ENCODE results near the gene SBNO1. TPM values are rescaled to one million over a fixed set of nuclear protein-coding genes. Genes with fewer than 3 reads are reported as not detected.
"Not testable (repeated sequence)": the region's sequence is repeated elsewhere in the genome, so short reads cannot be mapped to it uniquely, and the experiment has no call there.

Gene SBNO1
- total RNA-seq, 2 experiments from 2014 or later = 38.1 to 41.8 TPM

DNA sequence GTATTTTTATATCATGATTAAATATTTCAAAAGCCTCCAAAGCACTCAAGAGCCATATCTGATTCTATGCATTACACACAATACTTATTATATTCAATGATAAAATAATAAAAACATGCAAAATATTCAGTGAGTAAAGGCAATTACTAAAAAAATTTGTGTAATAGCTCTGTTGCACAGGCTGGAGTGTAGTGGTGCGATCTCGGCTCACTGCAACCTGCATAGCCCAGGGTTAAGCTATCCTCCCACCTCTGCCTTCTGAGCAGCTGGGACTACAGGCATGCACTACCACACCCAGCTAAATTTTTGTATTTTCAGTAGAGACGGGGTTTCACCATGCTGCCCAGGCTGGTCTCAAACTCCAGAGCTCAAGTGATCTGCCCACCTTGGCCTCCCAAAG lies 45.4 kb downstream of the SBNO1 start:
- POLR2A ChIA-PET = no interaction called here
- peaks cover 45% of the 10 kb centered on the region for H3K36me3 Mint-ChIP-seq (ENCODE audit: low read depth)
- CTCF ChIA-PET = interaction anchor here (0.6 kb wide), 1 partner anchor 762 kb away, joined by 3 read pairs; no protein-coding TSS in a partner anchor

DNA sequence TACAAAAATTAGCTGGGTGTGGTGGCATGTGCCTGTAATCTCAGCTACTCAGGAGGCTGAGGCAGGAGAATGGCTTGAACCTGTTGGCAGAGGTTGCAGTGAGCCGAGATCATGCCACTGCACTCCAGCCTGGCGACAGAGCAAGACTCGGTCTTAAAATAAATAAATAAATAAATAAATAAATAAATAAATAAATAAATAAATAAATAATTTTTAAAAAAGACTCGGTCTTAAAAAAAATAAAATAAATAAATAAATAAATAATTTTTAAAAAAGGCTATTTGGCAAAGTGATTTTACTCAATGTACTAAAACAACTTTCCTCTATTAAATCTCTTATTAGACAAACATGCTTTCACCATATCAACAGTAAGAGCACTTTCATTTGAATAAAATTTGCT lies 51.6 kb downstream of the SBNO1 start:
- H3K4me3 Mint-ChIP-seq, DNase-seq, H3K9me3 Mint-ChIP-seq, H3K27me3 Mint-ChIP-seq, H3K4me1 Mint-ChIP-seq, POLR2A ChIA-PET, H3K27ac Mint-ChIP-seq: not testable (repeated sequence)
- CTCF ChIA-PET = interaction anchor here (0.6 kb wide), 1 partner anchor 270 kb away, joined by 4 read pairs; no protein-coding TSS in a partner anchor
- peaks cover 48% of the 10 kb centered on the region for H3K36me3 Mint-ChIP-seq (ENCODE audit: low read depth)

More for the DNA sequence above, 45.4 kb downstream of the SBNO1 start:
- H3K4me1 Mint-ChIP-seq = no peaks in the 10 kb centered on the region
- no peaks in the 10 kb centered on the region for H3K9me3 Mint-ChIP-seq
- H3K27me3 Mint-ChIP-seq = no peaks in the 10 kb centered on the region
- no peak overlapping the region for H3K27ac Mint-ChIP-seq
- DNase-seq = no peak
- no peak overlapping the region for H3K4me3 Mint-ChIP-seq

- no peak overlapping the region for H3K4me3 Mint-ChIP-seq
- no peaks in the 10 kb centered on the region for H3K27me3 Mint-ChIP-seq
- CTCF ChIA-PET = no interaction called here
- POLR2A ChIA-PET = no interaction called here
- DNase-seq = no peak
- no peaks in the 10 kb centered on the region for H3K4me1 Mint-ChIP-seq
- no peaks in the 10 kb centered on the region for H3K9me3 Mint-ChIP-seq
- no peak overlapping the region for H3K27ac Mint-ChIP-seq
- H3K36me3 Mint-ChIP-seq (ENCODE audit: low read depth) = peaks cover 54% of the 10 kb centered on the region
Measured at GRCh38 chr12:123306200-123306599, 58.4 kb downstream of the SBNO1 start.

DNA sequence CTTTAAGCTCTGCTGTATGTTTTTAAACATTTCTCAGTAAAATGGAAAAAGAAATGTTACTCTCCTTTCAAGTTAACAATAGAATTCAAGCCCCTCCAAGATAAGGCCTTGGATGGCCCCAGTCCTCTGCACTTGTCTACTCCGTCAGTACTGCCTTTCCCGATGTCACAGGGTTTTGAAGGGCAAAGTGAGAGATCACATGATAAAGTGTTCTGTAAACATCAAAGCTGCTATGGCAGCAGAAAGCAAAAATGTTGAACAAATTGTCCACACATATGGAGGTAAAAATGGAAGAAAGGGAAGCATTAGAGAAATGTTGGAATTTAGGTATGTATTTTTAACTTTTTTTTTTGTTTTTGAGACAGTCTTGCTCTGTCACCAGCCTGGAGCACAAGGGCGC lies 59.5 kb downstream of the SBNO1 start:
- Mint-ChIP-seq H3K27me3 (no peaks in the 10 kb centered on the region), H3K36me3 (ENCODE audit: low read depth) (peaks cover 49% of the 10 kb centered on the region), H3K9me3 (no peaks in the 10 kb centered on the region), H3K27ac (no peak overlapping the region), H3K4me1 (no peaks in the 10 kb centered on the region), H3K4me3 (no peak overlapping the region)
- ChIA-PET POLR2A (no interaction called here), CTCF (no interaction called here)
- DNase-seq = no peak

DNA sequence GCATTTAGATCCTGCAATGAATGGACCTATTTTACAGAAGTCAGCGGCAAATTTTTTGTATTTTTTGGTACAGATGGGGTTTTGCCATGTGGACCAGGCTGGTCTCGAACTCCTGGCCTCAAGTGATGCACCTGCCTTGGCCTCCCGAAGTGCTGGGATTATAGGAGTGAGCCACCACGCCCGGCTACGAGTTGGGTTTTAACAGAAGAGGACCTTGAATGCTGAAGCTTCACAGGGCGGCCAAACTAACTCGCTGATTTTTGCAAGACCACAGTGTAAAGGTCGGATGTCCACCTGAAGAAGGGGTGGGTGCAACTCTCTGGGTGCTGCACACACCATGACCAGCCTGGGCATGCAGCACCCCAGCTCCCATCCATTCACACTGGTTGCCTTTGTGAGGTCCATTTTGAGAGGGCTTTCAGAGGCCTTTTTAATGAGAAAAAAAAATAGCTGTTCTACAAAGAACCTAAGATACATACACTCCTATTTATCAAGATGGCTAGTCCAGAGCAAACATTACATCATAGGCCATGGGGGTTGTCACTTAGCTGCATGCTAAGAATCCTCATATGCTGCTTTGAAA lies 71.4 kb downstream of the SBNO1 start:
- Mint-ChIP-seq H3K36me3 (ENCODE audit: low read depth) (peaks cover 36% of the 10 kb centered on the region), H3K4me3 (no peak overlapping the region), H3K27ac (no peak overlapping the region), H3K9me3 (no peaks in the 10 kb centered on the region), H3K27me3 (no peaks in the 10 kb centered on the region), H3K4me1 (no peaks in the 10 kb centered on the region)
- CTCF ChIA-PET = interaction anchor here (1.0 to 1.1 kb wide), 2 partner anchors 10 to 52 kb away, joined by 3 read pairs; no protein-coding TSS in a partner anchor
- POLR2A ChIA-PET = no interaction called here
- DNase-seq = no peak

DNA sequence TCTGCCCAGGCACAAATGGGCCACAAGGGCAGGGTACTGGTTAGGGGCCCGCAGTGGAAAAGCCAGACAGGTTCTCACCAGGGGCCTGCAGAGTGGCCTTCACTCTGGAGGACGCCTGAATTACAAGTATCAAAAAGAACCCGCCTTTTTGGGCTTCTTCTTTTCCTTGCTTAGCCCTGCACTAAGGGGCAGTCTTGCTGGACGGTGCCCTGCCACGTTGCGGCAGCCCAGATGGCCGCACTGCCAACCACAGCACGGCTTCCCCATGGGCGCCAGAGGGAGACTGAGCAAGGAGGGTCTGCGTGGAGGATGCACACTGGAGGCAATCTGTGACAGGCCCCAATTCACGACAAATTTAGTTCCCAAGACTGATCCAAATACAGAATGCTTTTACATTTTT lies 74.7 kb downstream of the SBNO1 start:
- Mint-ChIP-seq H3K27ac (no peak overlapping the region), H3K36me3 (ENCODE audit: low read depth) (peaks cover 21% of the 10 kb centered on the region), H3K27me3 (no peaks in the 10 kb centered on the region), H3K4me1 (no peaks in the 10 kb centered on the region), H3K4me3 (no peak overlapping the region), H3K9me3 (no peaks in the 10 kb centered on the region)
- DNase-seq = no peak
- ChIA-PET POLR2A (no interaction called here), CTCF (no interaction called here)

DNA sequence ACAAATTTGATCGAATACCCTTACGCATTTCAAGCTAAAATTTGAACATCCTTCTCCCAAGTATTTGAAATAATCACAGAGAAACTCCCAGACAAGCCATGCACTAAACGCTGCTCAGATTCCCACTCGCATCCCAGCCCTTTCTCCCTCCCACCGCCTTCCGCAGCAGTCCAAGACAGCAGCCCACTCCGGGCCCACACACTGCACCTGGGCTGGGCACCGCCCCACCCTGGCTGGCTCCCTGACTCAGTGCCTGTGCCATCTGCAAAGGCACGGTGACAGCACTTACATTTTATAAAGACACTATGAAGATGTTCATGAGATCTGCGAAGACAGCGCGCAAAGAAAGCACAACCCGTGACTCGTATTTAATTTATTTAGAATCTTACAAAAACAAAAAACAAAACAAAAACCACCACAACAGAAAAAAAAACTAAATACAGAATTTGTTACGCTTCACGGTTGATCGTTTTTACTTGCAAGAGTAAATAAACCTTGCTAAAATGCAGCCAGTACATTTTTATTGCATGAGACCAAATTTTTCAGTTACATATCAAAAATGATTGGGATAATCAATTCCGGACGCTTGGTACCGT lies 75.8 kb downstream of the SBNO1 start:
- POLR2A ChIA-PET = no interaction called here
- no peaks in the 10 kb centered on the region for H3K27me3 Mint-ChIP-seq
- no peaks in the 10 kb centered on the region for H3K9me3 Mint-ChIP-seq
- CTCF ChIA-PET = interaction anchor here (1.0 kb wide), 1 partner anchor 174 kb away, joined by 5 read pairs; no protein-coding TSS in a partner anchor
- DNase-seq = no peak
- H3K36me3 Mint-ChIP-seq (ENCODE audit: low read depth) = peaks cover 14% of the 10 kb centered on the region
- no peak overlapping the region for H3K4me3 Mint-ChIP-seq
- H3K4me1 Mint-ChIP-seq = no peaks in the 10 kb centered on the region
- H3K27ac Mint-ChIP-seq = peak overlapping the region; percentile 6

DNA sequence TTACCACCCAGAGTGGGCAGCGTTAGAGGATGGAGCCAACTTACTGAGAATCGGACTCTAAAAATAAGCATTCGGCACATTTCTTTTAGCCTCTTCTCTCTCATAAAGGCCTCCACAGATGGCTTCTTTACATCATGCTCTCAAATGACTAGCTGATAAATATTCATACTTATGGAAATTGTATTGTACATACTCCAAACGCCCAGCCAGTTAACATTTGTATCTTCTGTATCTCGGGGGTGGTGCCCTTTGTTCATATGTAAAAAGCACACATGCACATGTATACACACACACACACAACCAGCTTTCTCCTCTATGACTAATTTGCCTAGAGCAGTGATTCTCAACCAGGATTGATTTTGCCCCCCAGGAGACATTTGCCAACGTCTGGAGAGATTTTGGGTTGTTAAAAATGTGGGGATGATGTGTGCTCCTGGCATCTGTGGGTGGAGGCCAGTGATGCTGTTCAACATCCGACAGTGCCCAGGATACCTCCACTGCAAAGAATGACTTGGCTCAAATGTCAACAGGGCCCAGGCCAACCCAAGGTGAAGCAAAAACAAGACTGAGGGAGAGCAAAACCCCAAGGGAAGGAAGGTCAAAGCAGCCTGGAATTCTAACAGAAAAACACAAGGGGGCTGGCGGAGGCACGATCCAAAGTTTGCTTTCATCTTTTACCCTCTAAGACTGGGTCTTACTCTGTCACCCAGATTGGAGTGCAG lies 77.8 kb downstream of the SBNO1 start:
- H3K9me3 Mint-ChIP-seq = no peaks in the 10 kb centered on the region
- H3K27ac Mint-ChIP-seq = no peak overlapping the region
- CTCF ChIA-PET = interaction anchor here (0.5 to 0.7 kb wide), 6 partner anchors 14 to 634 kb away, joined by 3 to 6 read pairs (median 4); no protein-coding TSS in a partner anchor
- POLR2A ChIA-PET = no interaction called here
- H3K4me3 Mint-ChIP-seq = no peak overlapping the region
- peaks cover 6% of the 10 kb centered on the region for H3K36me3 Mint-ChIP-seq (ENCODE audit: low read depth)
- DNase-seq = no peak
- H3K4me1 Mint-ChIP-seq = no peaks in the 10 kb centered on the region
- H3K27me3 Mint-ChIP-seq = no peaks in the 10 kb centered on the region

DNA sequence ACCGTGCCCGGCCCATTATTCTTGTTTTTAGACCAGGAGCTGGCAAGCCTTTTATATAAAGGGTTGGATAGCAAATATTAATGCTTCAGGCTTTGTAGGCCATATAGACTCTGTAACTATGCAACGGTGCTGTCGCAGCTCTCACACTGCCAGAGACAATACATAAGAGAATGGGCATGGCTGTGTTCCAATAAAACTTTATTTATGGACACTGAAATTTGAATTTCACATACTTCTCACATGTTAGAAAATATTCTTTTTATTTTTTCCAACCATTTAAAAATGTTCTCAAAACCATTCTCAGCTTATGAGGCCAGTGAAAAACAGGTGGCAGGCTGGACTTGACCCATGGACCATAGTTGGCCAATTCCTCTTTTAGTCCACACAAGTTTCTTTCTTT lies 80.0 kb downstream of the SBNO1 start:
- POLR2A ChIA-PET = no interaction called here
- Mint-ChIP-seq H3K9me3 (no peaks in the 10 kb centered on the region), H3K4me1 (no peaks in the 10 kb centered on the region), H3K4me3 (no peak overlapping the region), H3K36me3 (ENCODE audit: low read depth) (peaks cover 4% of the 10 kb centered on the region), H3K27me3 (no peaks in the 10 kb centered on the region), H3K27ac (no peak overlapping the region)
- DNase-seq = no peak
- CTCF ChIA-PET = interaction anchor here (0.6 to 1.3 kb wide), 5 partner anchors 81 to 1197 kb away, joined by 3 to 6 read pairs (median 5); no protein-coding TSS in a partner anchor

GRCh38 chr12:123283461-123283860 lies 81.2 kb downstream of the SBNO1 start:
- Mint-ChIP-seq H3K4me3 (no peak overlapping the region), H3K27me3 (no peaks in the 10 kb centered on the region), H3K27ac (no peak overlapping the region), H3K36me3 (ENCODE audit: low read depth) (no peaks in the 10 kb centered on the region), H3K4me1 (peaks cover under 1% of the 10 kb centered on the region), H3K9me3 (no peaks in the 10 kb centered on the region)
- DNase-seq = no peak
- POLR2A ChIA-PET = no interaction called here
- CTCF ChIA-PET = interaction anchor here (1.0 kb wide), 2 partner anchors 9 to 50 kb away, joined by 3 read pairs; partner anchors contain the start of genes MPHOSPH9 and MTRFR

GRCh38 chr12:123282111-123282510 lies 82.5 kb downstream of the SBNO1 start:
- Mint-ChIP-seq H3K27ac (no peak overlapping the region), H3K27me3 (no peaks in the 10 kb centered on the region), H3K4me3 (no peak overlapping the region), H3K4me1 (peaks cover 6% of the 10 kb centered on the region), H3K9me3 (no peaks in the 10 kb centered on the region), H3K36me3 (ENCODE audit: low read depth) (no peaks in the 10 kb centered on the region)
- POLR2A ChIA-PET = no interaction called here
- CTCF ChIA-PET = interaction anchor here (0.6 kb wide), 1 partner anchor 350 kb away, joined by 4 read pairs; no protein-coding TSS in a partner anchor
- no peak for DNase-seq

- no peaks in the 10 kb centered on the region for H3K27me3 Mint-ChIP-seq
- ChIA-PET POLR2A (no interaction called here), CTCF (interaction anchor here (0.6 kb wide), 1 partner anchor 41 kb away, joined by 3 read pairs; no protein-coding TSS in a partner anchor)
- H3K4me1 Mint-ChIP-seq = peaks cover 6% of the 10 kb centered on the region
- no peak overlapping the region for H3K27ac Mint-ChIP-seq
- H3K9me3 Mint-ChIP-seq = no peaks in the 10 kb centered on the region
- no peak overlapping the region for H3K4me3 Mint-ChIP-seq
- no peaks in the 10 kb centered on the region for H3K36me3 Mint-ChIP-seq (ENCODE audit: low read depth)
- DNase-seq = no peak
Measured at GRCh38 chr12:123280971-123281370, 83.7 kb downstream of the SBNO1 start.

- DNase-seq = no peak
Measured at GRCh38 chr12:123278101-123278627, 86.5 kb downstream of the SBNO1 start.

More at GRCh38 chr12:123278101-123278627, 86.5 kb downstream of the SBNO1 start:
- no peaks in the 10 kb centered on the region for H3K36me3 Mint-ChIP-seq (ENCODE audit: low read depth)
- no peaks in the 10 kb centered on the region for H3K27me3 Mint-ChIP-seq
- H3K4me3 Mint-ChIP-seq = no peak overlapping the region
- H3K27ac Mint-ChIP-seq = peak overlapping the region; percentile 32
- H3K4me1 Mint-ChIP-seq = peaks cover 6% of the 10 kb centered on the region
- POLR2A ChIA-PET = interaction anchor here (0.6 to 0.7 kb wide), 2 partner anchors 103 to 302 kb away, joined by 5 read pairs; no protein-coding TSS in a partner anchor
- CTCF ChIA-PET = interaction anchor here (0.5 to 0.8 kb wide), 5 partner anchors 11 to 1891 kb away, joined by 3 to 5 read pairs (median 4); no protein-coding TSS in a partner anchor
- H3K9me3 Mint-ChIP-seq = no peaks in the 10 kb centered on the region
